Measurements from ENCODE around the gene GPANK1. TPM values are rescaled to one million over a fixed set of nuclear protein-coding genes. Genes with fewer than 3 reads are reported as not detected.

Gene GPANK1
- total RNA-seq, 1 experiment from 2014 or later, result 32.2 TPM

- CTCF ChIA-PET, result interaction anchor here (0.6 kb wide), 1 partner anchor 33 kb away, joined by 4 read pairs; no protein-coding TSS in a partner anchor
- intact Hi-C loops (cut with micrococcal nuclease; ENCODE audit: unreplicated experiment), result no loop called here
- no peak for DNase-seq
- Mint-ChIP-seq H3K27ac (ENCODE audit: unreplicated experiment) (no peak overlapping the region), H3K9me3 (ENCODE audit: low read depth, unreplicated experiment) (no peaks in the 10 kb centered on the region), H3K4me1 (ENCODE audit: low read depth, unreplicated experiment) (no peaks in the 10 kb centered on the region), H3K36me3 (ENCODE audit: insufficient read depth, unreplicated experiment) (peaks cover 90% of the 10 kb centered on the region), H3K27me3 (ENCODE audit: unreplicated experiment) (no peaks in the 10 kb centered on the region), H3K4me3 (ENCODE audit: low read depth, unreplicated experiment) (no peak overlapping the region)
- no TSS peak for BruUV-seq (replicated peaks)
- TF ChIP-seq CTCF (IDR thresholded peaks at IDR 0.05; ENCODE audit: unreplicated experiment), result no peak
Observed at GRCh38 chr6:31643818-31644454, 20.9 kb downstream of the GPANK1 start.

GRCh38 chr6:31642798-31643570 lies 21.8 kb downstream of the GPANK1 start:
- no peak overlapping the region for H3K27ac Mint-ChIP-seq (ENCODE audit: unreplicated experiment)
- H3K4me3 Mint-ChIP-seq (ENCODE audit: low read depth, unreplicated experiment), result no peak overlapping the region
- no peaks in the 10 kb centered on the region for H3K9me3 Mint-ChIP-seq (ENCODE audit: low read depth, unreplicated experiment)
- CTCF ChIA-PET, result no interaction called here
- no peaks in the 10 kb centered on the region for H3K4me1 Mint-ChIP-seq (ENCODE audit: low read depth, unreplicated experiment)
- no peak for TF ChIP-seq CTCF (IDR thresholded peaks at IDR 0.05; ENCODE audit: unreplicated experiment)
- no peak for DNase-seq
- no TSS peak for BruUV-seq (replicated peaks)
- peaks cover 90% of the 10 kb centered on the region for H3K36me3 Mint-ChIP-seq (ENCODE audit: insufficient read depth, unreplicated experiment)
- H3K27me3 Mint-ChIP-seq (ENCODE audit: unreplicated experiment), result no peaks in the 10 kb centered on the region
- intact Hi-C loops (cut with micrococcal nuclease; ENCODE audit: unreplicated experiment), result no loop called here

GRCh38 chr6:31641370-31641769 lies 23.4 kb downstream of the GPANK1 start:
- CTCF ChIA-PET, result no interaction called here
- Mint-ChIP-seq H3K27ac (ENCODE audit: unreplicated experiment) (no peak overlapping the region), H3K4me3 (ENCODE audit: low read depth, unreplicated experiment) (no peak overlapping the region), H3K9me3 (ENCODE audit: low read depth, unreplicated experiment) (no peaks in the 10 kb centered on the region), H3K4me1 (ENCODE audit: low read depth, unreplicated experiment) (no peaks in the 10 kb centered on the region), H3K36me3 (ENCODE audit: insufficient read depth, unreplicated experiment) (peaks cover 90% of the 10 kb centered on the region), H3K27me3 (ENCODE audit: unreplicated experiment) (no peaks in the 10 kb centered on the region)
- TF ChIP-seq CTCF (IDR thresholded peaks at IDR 0.05; ENCODE audit: unreplicated experiment), result no peak
- no peak for DNase-seq
- intact Hi-C loops (cut with micrococcal nuclease; ENCODE audit: unreplicated experiment), result no loop called here
- BruUV-seq (replicated peaks), result no TSS peak

- H3K9me3 Mint-ChIP-seq (ENCODE audit: low read depth, unreplicated experiment), result no peaks in the 10 kb centered on the region
- TSS peak; percentile 77 for BruUV-seq (replicated peaks)
- peaks cover 92% of the 10 kb centered on the region for H3K36me3 Mint-ChIP-seq (ENCODE audit: insufficient read depth, unreplicated experiment)
Observed at GRCh38 chr6:31640612-31641011, 24.2 kb downstream of the GPANK1 start.

More at GRCh38 chr6:31640612-31641011, 24.2 kb downstream of the GPANK1 start:
- CTCF ChIA-PET, result interaction anchor here (1.4 kb wide), 1 partner anchor 20 kb away, joined by 3 read pairs; the partner anchor contains the start of gene C6orf47
- no peak for TF ChIP-seq CTCF (IDR thresholded peaks at IDR 0.05; ENCODE audit: unreplicated experiment)
- Mint-ChIP-seq H3K27me3 (ENCODE audit: unreplicated experiment) (no peaks in the 10 kb centered on the region), H3K4me1 (ENCODE audit: low read depth, unreplicated experiment) (no peaks in the 10 kb centered on the region), H3K27ac (ENCODE audit: unreplicated experiment) (no peak overlapping the region), H3K4me3 (ENCODE audit: low read depth, unreplicated experiment) (no peak overlapping the region)
- DNase-seq, result no peak
- intact Hi-C loops (cut with micrococcal nuclease; ENCODE audit: unreplicated experiment), result no loop called here
